K562 (cell line): ENCODE measurements around the gene CSNK2A1. TPM values are rescaled to one million over a fixed set of nuclear protein-coding genes. Genes with fewer than 3 reads are reported as not detected.

ENCODE experiments used
- ATAC-seq: fragments of 200-7000 bp; cut with Tn5 transposase; 3 replicates; pipeline ENCODE4 v1.9.1; 2020; ENCODE audit warnings: moderate library complexity
- BruUV-seq: library from RNA; stranded (reverse); fragments of 400-500 nt; replicated peaks from 2 replicates; lab custom pipeline; 2021; lab: Mats Ljungman, UMichigan
- CTCF ChIA-PET: fragments of 300-600 bp; formaldehyde crosslinking; extraction: SDS; loops from one replicate; lab custom pipeline; 2021; ENCODE audit warnings: low intra/inter-chr PET ratio; lab: Yijun Ruan, JAX
- POLR2A ChIA-PET: fragments of 300-600, 350-650 bp; sonication (Branson Sonifier 250); formaldehyde crosslinking; extraction: SDS; loops from one replicate; lab custom pipeline; 2021; ENCODE audit warnings: antibody characterized with exemption, inconsistent platforms; lab: Yijun Ruan, JAX
- DNase-seq, 4 experiments: peaks; one replicate each; pipeline versions ENCODE4 v3.0.0 to v3.0.0-alpha.2; 2011 to 2018; ENCODE audit warnings: low spot score in 3 of 4, mixed read lengths in 3 of 4; ENCODE audit errors: extremely low read depth in 1 of 4
- FAIRE-seq: peaks from 2 replicates; lab custom pipeline; 2011; peaks lifted over from hg19 to GRCh38; lab: Jason Lieb, UNC
- H2AFZ ChIP-seq: 2 replicates; pipeline ENCODE4 v1.6.0; 2011; ENCODE audit warnings: low read depth, low read length, control low read depth, inconsistent platforms
- H3K27ac ChIP-seq: fragments of 200-600 bp; 3 replicates; pipeline ENCODE4 v1.8.0; 2011; ENCODE audit warnings: low read depth, mild to moderate bottlenecking, control low read depth, inconsistent platforms, low read length, moderate library complexity, mixed read lengths; ENCODE audit errors: extremely low read depth
- H3K27me3 ChIP-seq, 2 experiments: fragments of 300-600 bp in 1 of 2; 2 replicates in 1 of 2; 3 replicates in 1 of 2; pipeline versions ENCODE4 v1.6.0 to v1.8.0; 2011; ENCODE audit warnings: inconsistent platforms in 2 of 2, low read length in 2 of 2, mild to moderate bottlenecking in 1 of 2, mixed read lengths in 1 of 2, moderate library complexity in 1 of 2; ENCODE audit not compliant: control insufficient read depth in 2 of 2, insufficient read depth in 2 of 2
- H3K36me3 ChIP-seq: fragments of 300-600 bp; 3 replicates; pipeline ENCODE4 v1.8.0; 2011; ENCODE audit warnings: mild to moderate bottlenecking, low read length, inconsistent platforms; ENCODE audit not compliant: control insufficient read depth, insufficient read depth
- H3K4me1 ChIP-seq, 2 experiments: fragments of 200-600 bp in 1 of 2; replicated peaks in 1 of 2; 2 replicates in 1 of 2; 3 replicates in 1 of 2; pipeline versions ENCODE4 v1.5.1 to v1.8.0; 2011; ENCODE audit warnings: inconsistent platforms in 2 of 2, low read length in 2 of 2, mild to moderate bottlenecking in 1 of 2, mixed read lengths in 1 of 2, moderate library complexity in 1 of 2; ENCODE audit not compliant: control insufficient read depth in 2 of 2, insufficient read depth in 2 of 2
- H3K4me2 ChIP-seq: 2 replicates; pipeline ENCODE4 v1.6.1; 2011; ENCODE audit warnings: low read length, control low read depth, inconsistent platforms, mixed read lengths; ENCODE audit not compliant: insufficient read depth
- H3K4me3 ChIP-seq: fragments of 200-600 bp; sonication (generic), shearing (Covaris generic); 2 replicates; pipeline ENCODE4 v1.5.1; 2016; ENCODE audit warnings: control low read depth, inconsistent platforms
- H3K79me2 ChIP-seq: fragments of 200-600 bp; 3 replicates; pipeline ENCODE4 v1.8.0; 2011; ENCODE audit warnings: low read length, inconsistent platforms; ENCODE audit not compliant: control insufficient read depth, insufficient read depth
- H3K9ac ChIP-seq, 2 experiments: 2 replicates each; pipeline versions ENCODE4 v1.6.0 to v1.6.1; 2011; ENCODE audit warnings: low read depth in 2 of 2, low read length in 2 of 2, control low read depth in 1 of 2, inconsistent platforms in 1 of 2, mild to moderate bottlenecking in 1 of 2, mixed read lengths in 1 of 2; ENCODE audit not compliant: insufficient read depth in 1 of 2
- H3K9me1 ChIP-seq: one replicate; pipeline ENCODE4 v1.6.0; 2011; ENCODE audit warnings: inconsistent platforms, mild to moderate bottlenecking, low read length, moderate library complexity; ENCODE audit not compliant: control insufficient read depth, insufficient read depth
- H3K9me3 ChIP-seq: replicated peaks from 2 replicates; pipeline ENCODE4 v1.5.1; 2011; ENCODE audit warnings: low read depth, low read length, inconsistent platforms; ENCODE audit not compliant: control insufficient read depth, insufficient read depth
- H4K20me1 ChIP-seq: replicated peaks from 2 replicates; pipeline ENCODE4 v1.6.1; 2011; ENCODE audit warnings: low read length, inconsistent platforms, mixed read lengths; ENCODE audit not compliant: control insufficient read depth, insufficient read depth
- KAT7 ChIP-seq: sonication (generic); formaldehyde crosslinking; IDR thresholded peaks from 2 replicates; pipeline ENCODE4 v1.8.0; 2022; ENCODE audit warnings: missing genetic modification reagents, mild to moderate bottlenecking, borderline replicate concordance
- MAX ChIP-seq: sonication (generic); formaldehyde crosslinking; IDR thresholded peaks from 2 replicates; pipeline ENCODE4 v1.9.0; 2022; ENCODE audit warnings: mild to moderate bottlenecking, missing genetic modification reagents
- POU5F1 ChIP-seq: fragments of 150-350 bp; IDR thresholded peaks from 2 replicates; pipeline ENCODE4 v1.6.1; 2014; ENCODE audit warnings: borderline replicate concordance, low read length, low read depth, mild to moderate bottlenecking; ENCODE audit not compliant: partially characterized antibody
- SMAD1 ChIP-seq: fragments of 150-350 bp; IDR thresholded peaks from 2 replicates; pipeline ENCODE4 v1.6.1; 2014; ENCODE audit warnings: low read length, low read depth; ENCODE audit not compliant: partially characterized antibody
- SRSF7 ChIP-seq: fragments of 200-400 bp; formaldehyde crosslinking; optimal IDR thresholded peaks from 2 replicates; pipeline ENCODE3; 2017; ENCODE audit warnings: mild to moderate bottlenecking, low read depth, low read length
- TRIM24 ChIP-seq, 2 experiments: fragments of 450-650 bp; IDR thresholded peaks; 2 replicates each; pipeline ENCODE4 v1.6.1; 2016
- ZBTB33 ChIP-seq: sonication (generic); formaldehyde crosslinking; IDR thresholded peaks from 2 replicates; pipeline ENCODE4 v1.8.1; 2023; ENCODE audit warnings: mild to moderate bottlenecking, missing genetic modification reagents
- ZNF134 ChIP-seq: fragments of 250-450 bp; sonication (Bioruptor Pico); conservative IDR thresholded peaks from 2 replicates; pipeline ENCODE4 v1.4.0; 2020
- ZNF316 ChIP-seq: fragments of 450-650 bp; IDR thresholded peaks from 2 replicates; pipeline ENCODE4 v1.6.1; 2016
- whole genome bisulfite sequencing: fragments of 100-300 bp; shearing (Covaris generic); methylation state at CpG from one replicate; pipeline ENCODE4 v1.1.6; 2016; ENCODE audit warnings: low coverage, mixed read lengths; ENCODE audit not compliant: insufficient coverage; ENCODE audit errors: missing lambda C conversion rate; 5-methylcytosine and 5-hydroxymethylcytosine counted together
- in situ Hi-C: fragments of 300-500 bp; cut with MboI; formaldehyde crosslinking; loops from 4 replicates; pipeline ENCODE4 v1.15.0; 2018; ENCODE audit warnings: inconsistent platforms, mixed read lengths
- intact Hi-C: fragments of 100-400 bp; cut with micrococcal nuclease; formaldehyde crosslinking; loops from 2 replicates; pipeline ENCODE4 v1.14.2; 2022
- polyA plus RNA-seq, 8 experiments: library from polyadenylated mRNA; depleted of rRNA in 4 of 8; stranded (reverse) in 5 of 8; unstranded in 3 of 8; fragments of >200 nt; fragmentation: Nextera tagmentation in 2 of 8; fragmentation: Illumina TruSeq in 1 of 8; extraction: Ambion mirVana in 2 of 8; extraction: Trizol in 1 of 8; gene quantifications; 2 replicates each; pipeline versions ENCODE4 v1.2.1 to v1.2.3, GENCODE V29; 2011 to 2014; ENCODE audit warnings: inconsistent platforms in 1 of 8, missing spikeins in 1 of 8
- total RNA-seq, 7 experiments: library from RNA; depleted of rRNA in 6 of 7; stranded (reverse); fragments of >200 nt in 6 of 7; fragmentation: Illumina TruSeq in 2 of 7; extraction: Trizol in 2 of 7; gene quantifications; 2 replicates each; pipeline versions ENCODE4 v1.2.1 to v1.2.3, GENCODE V29; 2011 to 2021; ENCODE audit warnings: low replicate concordance in 1 of 7

CSNK2A1 gene
- total and polyA plus RNA-seq, 9 of the 15 experiments (the other 6 are each of a cell fraction or from before 2014, with no cell fraction given): 71.0 to 251 (median 103) TPM

GRCh38 chr20:591941-592340, 48.4 kb upstream of the CSNK2A1 start:
- ATAC-seq: no peak
- TF ChIP-seq ZNF134 (CRISPR knock-in tag) (no peak), POU5F1 (no peak), SMAD1 (no peak), KAT7 (no peak), SRSF7 (no peak), MAX (CRISPR knock-in tag) (no peak), ZBTB33 (CRISPR knock-in tag) (no peak), TRIM24 (IDR thresholded peaks at IDR 0.05) (no peak), ZNF316 (no peak)
- H3K4me3 ChIP-seq: no peak overlapping the region
- H3K27me3 ChIP-seq: peaks cover 0 to 5% of the 10 kb centered on the region in 2 experiments; a peak in 2 of 5 replicates
- no peak overlapping the region; a peak in 1 of 4 replicates for H3K9ac ChIP-seq
- CTCF ChIA-PET: no interaction called here
- H4K20me1 ChIP-seq: no peaks in the 10 kb centered on the region
- in situ Hi-C loops (no loop called here), intact Hi-C loops (no loop called here)
- H3K27ac ChIP-seq: no peak overlapping the region
- no peaks in the 10 kb centered on the region for H3K9me1 ChIP-seq
- WGBS: 24% methylated on average over 5 of the region's 5 CpGs
- no peaks in the 10 kb centered on the region for H3K79me2 ChIP-seq
- peaks cover 5% of the 10 kb centered on the region in 2 experiments; a peak in 3 of 5 replicates for H3K4me1 ChIP-seq
- POLR2A ChIA-PET: no interaction called here
- no peak for FAIRE-seq
- no peak overlapping the region for H2AFZ ChIP-seq
- H3K36me3 ChIP-seq: no peaks in the 10 kb centered on the region
- no peak for DNase-seq
- no peaks in the 10 kb centered on the region for H3K9me3 ChIP-seq
- no peak overlapping the region for H3K4me2 ChIP-seq
- BruUV-seq: no TSS peak
